ENCODE measurements around the gene ZNF154. TPM values are rescaled to one million over a fixed set of nuclear protein-coding genes. Genes with fewer than 3 reads are reported as not detected.
"Not testable (repeated sequence)": the region's sequence is repeated elsewhere in the genome, so short reads cannot be mapped to it uniquely, and the experiment has no call there.

Gene ZNF154
- polyA plus RNA-seq (2013, experiment 1 of 2; ENCODE audit: insufficient read length), result 5.4 TPM
- 6.3 TPM for polyA plus RNA-seq (2013, experiment 2 of 2; ENCODE audit: insufficient read length)

- DNase-seq, result peak; percentile 83
Measured at GRCh38 chr19:57708641-57709361, at the start of gene ZNF154. Gene ZNF154, minus strand, starts transcription at chr19:57709204. Its CDS starts 233 bp downstream, at chr19:57708971.

DNA sequence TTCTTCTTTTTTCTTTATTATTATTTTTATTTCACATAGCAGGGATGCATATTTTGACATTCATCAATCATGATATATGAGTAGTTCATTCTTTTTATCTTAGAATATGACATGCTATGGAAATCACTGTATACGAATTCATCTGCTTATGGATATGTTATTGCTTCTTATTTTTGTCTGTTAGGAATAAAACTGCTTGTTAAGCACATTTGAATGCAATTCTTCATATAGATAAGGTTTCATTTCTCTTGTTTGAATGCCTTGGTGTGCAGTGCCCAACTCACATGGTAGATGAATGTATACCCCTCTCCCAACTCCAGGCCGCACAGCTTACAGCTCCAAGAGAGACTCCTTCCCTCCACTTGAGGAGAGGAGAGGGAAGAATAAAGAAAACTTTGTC, 48.9 kb upstream of the ZNF154 start:
- DNase-seq, result no peak

DNA sequence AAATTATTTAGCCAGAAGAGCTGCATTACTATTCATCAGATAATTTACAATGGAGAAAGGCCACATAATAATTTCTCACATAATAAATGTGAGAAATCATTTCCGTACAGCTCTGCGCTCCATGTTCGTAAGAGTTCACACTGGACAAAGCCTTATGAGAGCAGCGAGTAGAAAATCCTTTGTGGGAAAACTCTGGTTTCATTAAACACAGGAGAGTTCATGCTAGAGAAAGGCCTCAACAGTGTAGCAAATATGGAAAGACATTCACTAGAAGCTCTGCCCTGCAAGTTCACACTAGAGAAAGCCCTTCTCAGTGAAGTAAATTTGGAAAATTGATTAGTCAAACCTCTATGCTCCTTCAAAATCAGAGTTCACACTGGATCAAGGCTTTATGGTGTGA, 46.0 kb upstream of the ZNF154 start:
- DNase-seq, result no peak

GRCh38 chr19:57754091-57754673, 45.2 kb upstream of the ZNF154 start:
- no peak for DNase-seq

- DNase-seq, result no peak
Measured at GRCh38 chr19:57748029-57748428, 39.0 kb upstream of the ZNF154 start.

- DNase-seq, result no peak
Measured at GRCh38 chr19:57747472-57747807, 38.4 kb upstream of the ZNF154 start.

GRCh38 chr19:57746580-57747471, 37.8 kb upstream of the ZNF154 start, which contains the start of gene ZNF776:
Gene ZNF776, plus strand, starts transcription at chr19:57746815. Its CDS starts 244 bp downstream, at chr19:57747059.
- peak; percentile 93 for DNase-seq

GRCh38 chr19:57738770-57739169, 29.8 kb upstream of the ZNF154 start:
- not testable (repeated sequence) for DNase-seq

GRCh38 chr19:57738320-57738719, 29.3 kb upstream of the ZNF154 start:
- DNase-seq, result peak; percentile 46

DNA sequence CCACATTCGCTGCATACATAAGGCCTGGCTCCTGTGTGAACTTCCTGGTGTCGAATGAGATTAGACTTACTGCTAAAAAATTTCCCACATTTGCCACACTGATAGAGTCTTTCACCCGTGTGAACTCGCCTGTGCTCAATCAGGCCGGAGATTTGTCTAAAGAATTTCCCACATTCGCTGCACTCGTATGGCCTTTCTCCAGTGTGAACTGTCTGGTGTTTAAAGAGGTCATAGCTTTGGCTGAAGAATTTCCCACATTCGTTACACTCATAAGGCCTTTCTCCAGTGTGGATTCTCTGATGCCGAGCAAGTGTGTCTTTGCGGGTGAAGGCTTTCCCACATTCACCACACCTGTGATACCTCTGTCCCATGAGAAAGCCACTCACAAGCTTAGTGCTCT, 11.9 kb upstream of the ZNF154 start:
- DNase-seq, result no peak

- no peak for DNase-seq
Measured at GRCh38 chr19:57719901-57720519, 11.0 kb upstream of the ZNF154 start.

- DNase-seq, result no peak
Measured at GRCh38 chr19:57719424-57719823, 10.4 kb upstream of the ZNF154 start.

DNA sequence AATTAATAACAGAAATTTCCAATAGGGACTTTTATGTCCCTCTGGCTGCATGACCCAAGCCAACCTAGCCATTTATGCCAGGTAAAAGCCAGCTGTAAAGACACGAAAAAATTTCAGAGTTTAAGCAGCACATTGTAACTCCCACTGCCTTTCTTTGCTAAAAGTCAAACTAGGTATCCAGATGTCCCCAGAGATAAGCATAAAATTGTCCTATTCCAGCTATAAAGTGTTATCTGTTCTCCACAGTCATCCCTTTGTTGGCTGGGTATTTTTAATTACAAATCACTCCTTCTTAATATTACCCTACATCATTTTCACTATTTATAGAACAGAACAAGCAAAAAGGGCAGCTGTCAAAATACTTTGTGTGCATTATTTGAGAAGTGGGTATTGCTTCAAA, 3.2 kb upstream of the ZNF154 start:
- no peak for DNase-seq

DNA sequence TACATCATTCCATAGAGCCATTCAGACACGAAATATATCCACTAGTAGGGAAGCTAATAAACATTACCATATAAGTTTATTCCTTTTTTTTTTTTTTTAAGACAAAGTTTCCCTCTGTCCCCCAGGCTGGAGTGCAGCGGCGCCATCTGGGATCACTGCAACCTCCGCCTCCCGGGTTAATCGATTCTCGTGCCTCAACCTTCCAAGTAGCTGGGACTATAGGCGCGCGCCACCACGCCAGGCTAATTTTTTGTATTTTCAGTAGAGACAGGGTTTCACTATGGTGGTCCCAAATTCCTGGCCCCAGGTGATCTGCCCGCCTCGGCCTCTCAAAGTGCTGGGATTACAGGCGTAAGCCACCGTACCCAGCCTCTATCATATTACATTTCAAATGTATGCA, 612 bp upstream of the ZNF154 start:
- no peak for DNase-seq

DNA sequence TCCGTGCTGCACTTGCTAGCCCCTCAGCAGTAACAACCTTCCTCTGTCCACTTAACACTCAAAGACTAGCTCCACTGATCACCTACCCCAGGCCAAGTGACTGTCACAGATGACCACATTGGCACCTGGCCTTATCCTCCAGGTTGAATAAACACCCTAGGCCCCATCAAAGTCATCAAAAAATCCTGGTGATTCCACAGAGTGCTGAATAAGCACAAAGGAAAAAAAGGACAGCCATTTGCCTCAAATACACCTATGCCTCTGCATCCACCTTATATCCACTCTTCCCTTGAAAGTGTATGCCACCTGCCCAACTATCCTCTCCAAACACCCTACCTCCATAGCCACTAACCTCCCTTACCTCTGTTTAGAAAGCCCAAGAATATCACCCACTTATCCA, 2.7 kb downstream of the ZNF154 start:
- no peak for DNase-seq

DNA sequence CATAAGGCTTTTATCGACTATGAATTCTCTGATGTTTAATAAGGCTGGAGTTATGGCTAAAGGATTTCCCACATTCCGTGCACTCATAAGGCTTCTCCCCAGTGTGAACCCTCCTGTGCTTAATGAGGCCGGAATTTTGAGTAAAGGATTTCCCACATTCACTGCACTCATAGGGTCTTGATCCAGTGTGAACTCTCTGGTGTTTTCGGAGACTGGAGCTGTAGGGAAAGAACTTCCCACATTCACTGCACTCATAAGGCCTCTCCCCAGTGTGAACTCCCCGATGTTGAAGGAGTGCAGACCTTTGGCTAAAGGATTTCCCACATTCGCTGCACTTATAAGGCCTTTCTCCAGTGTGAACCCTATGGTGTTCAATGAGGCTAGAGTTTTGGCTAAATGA, 7.4 kb downstream of the ZNF154 start:
- DNase-seq, result no peak

- no peak for DNase-seq
Measured at GRCh38 chr19:57689750-57690149, 19.3 kb downstream of the ZNF154 start.

- DNase-seq, result no peak
Measured at GRCh38 chr19:57688011-57688763, 20.8 kb downstream of the ZNF154 start.

- no peak for DNase-seq
Measured at GRCh38 chr19:57687363-57688010, 21.5 kb downstream of the ZNF154 start.

DNA sequence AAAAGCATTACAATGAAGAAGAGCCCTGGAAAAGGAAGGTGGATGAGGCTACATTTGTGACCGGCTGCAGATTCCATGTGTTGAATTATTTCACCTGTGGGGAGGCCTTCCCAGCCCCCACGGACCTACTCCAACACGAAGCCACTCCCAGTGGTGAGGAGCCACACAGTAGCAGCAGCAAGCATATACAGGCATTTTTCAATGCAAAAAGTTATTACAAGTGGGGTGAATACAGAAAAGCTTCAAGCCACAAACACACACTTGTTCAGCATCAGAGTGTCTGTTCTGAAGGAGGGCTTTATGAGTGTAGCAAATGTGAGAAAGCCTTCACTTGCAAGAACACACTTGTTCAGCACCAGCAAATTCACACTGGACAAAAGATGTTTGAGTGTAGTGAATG, 22.3 kb downstream of the ZNF154 start:
- DNase-seq, result no peak

DNA sequence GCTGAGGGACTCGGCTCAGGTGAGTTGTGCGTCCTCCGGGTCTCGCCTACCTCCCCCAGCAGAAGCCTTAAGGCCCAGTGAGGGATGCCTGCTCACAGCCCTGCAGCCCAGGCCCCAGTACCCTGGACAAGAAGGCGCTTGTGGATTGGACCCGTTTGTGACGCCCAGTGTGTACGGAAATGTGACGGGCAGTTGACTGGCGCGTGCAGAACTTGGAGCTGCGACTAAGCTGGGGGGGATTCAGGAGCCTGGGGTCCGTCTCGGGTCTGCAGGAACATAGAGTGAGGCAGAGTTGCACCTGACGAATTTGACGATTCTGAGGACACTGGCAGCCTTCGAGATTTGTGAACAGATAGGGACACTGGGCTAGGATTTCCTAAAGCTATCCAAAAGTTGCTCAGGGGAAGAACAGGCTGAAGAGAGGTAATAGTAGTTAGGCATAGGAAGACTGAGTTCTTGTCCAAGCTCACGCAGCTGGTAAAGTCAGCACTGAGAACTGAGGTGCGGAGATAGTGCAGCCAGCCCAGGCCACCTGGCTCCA, 26.7 kb downstream of the ZNF154 start:
- no peak for DNase-seq
